Stimulated activated CD4-positive, alpha-beta T cell treated with anti-CD3 and anti-CD28 coated beads, Interleukin-12 subunit alpha, Interleukin-12 subunit beta, amount 100 ng/mL, for 24 hours (primary cell): Measurements from ENCODE around the gene FBXW7.

Experiments used
- DNase-seq, 2 experiments: peaks; one replicate each; pipeline ENCODE4 v3.0.0-alpha.2; 2020; ENCODE audit warnings: low read depth in 2 of 2

The FBXW7 gene

GRCh38 chr4:152427981-152428380, 107.9 kb downstream of the FBXW7 start:
- no peak for DNase-seq

DNA sequence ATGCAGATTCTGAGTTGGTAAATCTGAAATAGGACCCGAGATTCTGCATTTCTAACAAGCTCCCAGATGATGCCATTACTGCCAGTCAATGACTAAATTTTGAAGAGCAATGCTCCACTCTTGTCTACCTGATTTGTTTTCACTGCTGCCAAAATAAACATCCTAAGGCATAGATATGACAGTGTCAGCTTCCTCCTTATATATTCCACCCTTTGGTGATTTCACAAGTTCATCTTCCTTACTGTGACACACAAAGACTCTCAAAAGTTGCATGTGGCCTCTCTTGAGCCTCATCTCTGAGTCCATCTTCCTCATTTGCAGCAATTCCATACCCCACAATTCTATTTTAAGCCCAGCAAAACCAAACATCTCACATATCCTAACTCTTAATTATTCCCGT, 110.9 kb downstream of the FBXW7 start:
- no peak for DNase-seq

DNA sequence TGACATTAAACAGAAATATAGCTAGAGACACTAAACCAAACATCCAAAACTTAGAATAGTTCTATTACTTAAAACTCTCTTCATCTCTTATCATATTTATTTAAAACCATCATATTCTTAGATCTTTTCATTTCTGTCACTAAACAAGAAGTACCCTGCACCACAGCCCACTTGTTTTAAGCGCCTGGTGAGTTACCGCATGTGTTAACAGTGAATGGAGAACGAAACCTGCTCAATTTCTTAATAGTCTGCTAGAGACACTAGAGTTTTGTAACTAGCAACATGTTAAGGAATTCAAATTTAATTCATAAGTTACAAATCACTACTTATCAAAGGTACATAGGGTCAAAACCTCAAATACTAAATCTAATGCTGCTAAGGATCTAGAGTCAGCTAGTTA, 111.5 kb downstream of the FBXW7 start:
- DNase-seq, result no peak

DNA sequence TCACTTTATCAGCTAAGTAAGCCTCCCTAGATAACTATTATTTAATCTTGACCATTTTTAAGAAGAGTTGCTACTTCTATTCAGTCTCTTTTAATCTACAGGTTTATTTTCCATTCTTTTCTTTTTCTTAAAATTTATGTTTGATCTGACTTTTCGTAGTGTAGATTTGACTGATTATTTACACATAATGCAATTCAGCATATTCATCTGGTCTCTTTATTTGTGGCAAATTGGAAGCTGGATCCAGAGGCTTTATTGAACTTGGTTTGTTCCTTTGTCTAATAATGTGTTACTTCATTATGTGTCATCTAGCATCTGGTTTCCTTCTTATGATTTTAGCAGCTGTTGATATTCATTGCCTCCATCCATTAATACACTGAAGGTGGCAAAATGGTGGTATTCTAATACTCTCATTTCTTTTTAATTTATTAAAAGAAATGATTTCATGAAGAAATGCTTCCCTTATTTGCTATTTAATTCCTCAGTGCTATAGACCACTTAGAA, 113.0 kb downstream of the FBXW7 start:
- DNase-seq, result no peak

GRCh38 chr4:152421576-152421975, 114.3 kb downstream of the FBXW7 start:
- no peak for DNase-seq

DNA sequence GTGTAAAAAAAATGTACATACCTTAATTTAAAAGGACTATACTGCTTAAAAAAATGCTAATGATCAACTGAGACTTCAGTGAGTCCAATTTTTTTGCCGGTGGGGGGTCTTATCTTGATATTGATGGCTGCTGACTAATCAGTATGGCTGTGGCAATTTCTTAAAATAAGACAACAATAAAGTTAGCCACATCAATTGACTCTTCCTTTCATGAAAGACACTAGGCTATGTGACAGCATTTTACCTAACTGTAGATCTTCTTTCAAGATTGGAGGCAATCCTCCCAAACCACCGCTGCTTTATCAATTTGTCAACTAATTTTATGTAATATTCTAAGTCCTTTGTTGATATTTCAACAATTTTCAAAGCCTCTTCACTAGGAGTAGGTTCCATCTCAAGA, 116.1 kb downstream of the FBXW7 start:
- no peak for DNase-seq

GRCh38 chr4:152417673-152418072, 118.2 kb downstream of the FBXW7 start:
- no peak for DNase-seq

DNA sequence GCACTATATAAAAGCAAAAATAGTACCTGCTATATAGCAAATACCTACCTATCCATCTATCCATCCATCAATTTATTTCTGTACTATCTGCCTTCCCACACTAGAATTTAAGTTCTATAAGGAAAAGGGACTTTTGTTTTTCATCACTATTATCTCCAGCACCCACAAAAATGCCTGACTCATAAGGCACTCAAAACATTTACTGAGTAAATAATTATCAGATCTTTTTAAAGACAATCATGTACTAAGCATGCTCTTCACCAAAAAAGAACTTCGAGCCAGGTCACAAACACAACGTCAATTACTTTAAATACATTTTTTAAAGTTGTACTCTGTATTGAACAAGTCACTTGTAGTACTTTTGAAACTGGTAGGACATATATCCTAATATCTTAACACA, 119.9 kb downstream of the FBXW7 start:
- DNase-seq, result no peak

DNA sequence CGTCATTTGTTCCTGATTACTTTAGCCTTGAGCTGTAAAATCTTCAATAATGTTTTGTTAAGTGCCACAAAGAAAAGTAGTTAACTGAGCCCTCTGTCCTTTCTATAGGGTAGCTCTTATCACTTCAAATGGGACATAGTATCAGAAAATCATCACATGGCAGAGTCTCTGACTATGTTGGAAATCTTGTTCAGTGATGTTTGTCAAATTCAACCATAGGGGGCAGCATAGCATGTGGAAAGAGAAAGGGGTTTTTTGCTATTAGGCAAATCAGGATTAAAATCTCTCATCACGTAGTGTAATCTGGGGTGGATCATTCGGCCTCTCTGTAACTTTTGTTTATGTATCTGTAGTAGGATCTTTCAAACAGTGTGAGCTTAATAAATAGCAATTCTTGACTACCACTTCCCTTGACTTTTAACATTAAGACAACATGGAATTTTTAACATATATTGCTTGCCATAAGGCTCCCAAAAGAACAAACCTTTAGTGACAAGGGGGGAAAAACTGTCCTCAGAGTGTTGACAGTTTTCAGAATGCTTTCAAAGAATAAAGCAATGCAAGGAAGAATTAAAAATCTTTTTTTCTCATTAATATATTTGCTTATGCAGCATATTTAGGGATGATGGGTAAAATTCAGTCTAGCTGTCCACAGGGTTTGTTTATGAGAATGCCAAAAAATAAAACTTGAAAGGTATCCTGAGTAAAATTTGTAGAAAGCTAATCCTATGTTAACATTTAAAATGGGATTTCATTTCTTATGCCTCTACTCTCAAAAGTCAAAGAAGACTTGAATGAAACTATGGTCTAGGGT, 127.2 kb downstream of the FBXW7 start:
- no peak for DNase-seq

DNA sequence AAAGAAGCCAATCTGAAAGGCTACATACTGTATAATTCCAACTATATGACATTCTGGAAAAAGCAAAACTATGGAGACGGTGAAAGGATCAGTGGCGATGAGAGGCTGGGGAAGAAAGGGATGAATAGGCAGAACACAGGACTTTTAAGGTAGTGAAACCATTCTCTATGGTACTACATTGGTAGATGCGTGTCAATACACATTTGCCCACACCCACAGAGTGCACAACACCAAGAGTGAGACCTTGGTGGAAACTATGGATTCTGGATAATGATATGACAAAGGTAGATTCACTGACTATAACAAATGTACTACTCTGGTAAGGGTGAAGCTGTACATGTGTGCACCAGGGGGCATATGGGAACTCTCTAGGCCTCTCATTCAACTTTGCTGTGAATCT, 134.5 kb downstream of the FBXW7 start:
- no peak for DNase-seq

DNA sequence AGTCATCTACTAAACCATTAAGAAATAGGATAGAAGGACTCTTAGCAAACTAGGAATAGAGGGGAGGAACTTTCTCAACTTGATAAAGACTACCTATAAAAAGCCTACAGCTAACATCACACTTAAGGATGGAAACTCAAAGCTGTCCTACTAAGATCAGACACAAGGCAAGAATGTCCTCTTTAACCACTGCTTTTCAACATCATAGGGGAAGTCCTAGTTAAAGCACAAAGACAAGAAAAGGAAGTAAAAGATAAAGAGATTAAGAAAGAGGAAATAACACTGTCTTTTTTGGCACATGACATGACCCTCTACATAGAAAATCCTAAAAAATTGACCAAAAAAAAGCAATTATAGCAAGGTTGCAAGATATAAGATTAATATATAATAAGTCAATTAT, 136.6 kb downstream of the FBXW7 start:
- DNase-seq, result no peak

DNA sequence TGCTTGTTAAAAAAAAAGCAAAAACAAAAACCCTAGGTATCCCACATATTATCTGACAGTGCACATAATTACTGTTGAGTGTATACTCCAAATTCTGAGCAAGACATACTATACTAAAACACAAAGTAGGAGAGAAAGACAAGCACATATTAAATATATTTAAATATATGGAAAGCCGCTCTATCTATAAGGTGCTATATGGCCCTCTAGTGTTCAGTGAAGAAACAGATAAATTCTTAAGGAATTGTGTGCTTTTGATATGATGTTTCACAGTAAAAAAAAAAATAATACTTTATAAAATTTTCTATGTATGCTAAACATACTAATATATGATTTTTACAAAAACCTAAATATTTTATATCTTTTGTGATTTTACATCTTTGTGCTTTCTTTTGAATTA, 137.8 kb downstream of the FBXW7 start:
- no peak for DNase-seq

- no peak for DNase-seq
Observed at GRCh38 chr4:152394791-152395190, 141.1 kb downstream of the FBXW7 start.

DNA sequence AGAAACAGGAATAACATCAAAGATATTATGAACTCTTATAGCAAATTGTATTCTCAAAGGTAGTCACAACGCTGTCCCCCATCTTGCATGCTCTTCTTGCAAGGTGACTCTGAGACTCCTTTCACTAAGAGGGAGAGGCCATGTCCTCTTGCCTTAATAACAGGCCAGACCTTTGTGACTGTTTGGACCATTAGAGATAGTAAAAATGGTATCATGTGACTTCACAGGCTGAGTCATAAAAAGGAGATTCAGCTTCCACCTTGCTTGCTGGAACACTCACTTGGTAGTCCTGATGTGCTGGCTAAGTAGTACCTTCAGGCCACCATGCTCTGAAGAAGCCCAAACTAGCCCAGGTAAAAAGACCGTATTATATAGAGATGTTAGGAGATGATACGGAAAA, 143.8 kb downstream of the FBXW7 start:
- no peak for DNase-seq

- no peak for DNase-seq
Observed at GRCh38 chr4:152390216-152390615, 145.7 kb downstream of the FBXW7 start.

DNA sequence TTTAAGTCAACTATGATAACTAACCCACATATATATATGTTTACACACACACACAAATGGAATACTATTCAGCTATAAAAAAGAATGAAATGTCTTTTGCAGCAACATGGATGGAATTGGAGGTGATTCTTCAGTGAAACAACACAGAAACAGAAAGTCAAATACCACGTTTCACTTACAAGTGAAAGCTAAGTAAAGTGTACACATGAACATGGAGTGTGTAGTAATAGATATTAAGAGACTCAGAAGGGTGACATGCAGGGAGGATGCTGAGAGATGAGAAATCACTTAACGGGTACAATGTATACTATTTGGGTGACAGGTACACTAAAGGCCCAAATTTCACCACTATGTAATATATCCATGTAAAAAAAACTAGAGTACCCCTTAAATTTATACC, 146.5 kb downstream of the FBXW7 start:
- DNase-seq, result no peak

GRCh38 chr4:152385551-152385950, 150.3 kb downstream of the FBXW7 start:
- no peak for DNase-seq

DNA sequence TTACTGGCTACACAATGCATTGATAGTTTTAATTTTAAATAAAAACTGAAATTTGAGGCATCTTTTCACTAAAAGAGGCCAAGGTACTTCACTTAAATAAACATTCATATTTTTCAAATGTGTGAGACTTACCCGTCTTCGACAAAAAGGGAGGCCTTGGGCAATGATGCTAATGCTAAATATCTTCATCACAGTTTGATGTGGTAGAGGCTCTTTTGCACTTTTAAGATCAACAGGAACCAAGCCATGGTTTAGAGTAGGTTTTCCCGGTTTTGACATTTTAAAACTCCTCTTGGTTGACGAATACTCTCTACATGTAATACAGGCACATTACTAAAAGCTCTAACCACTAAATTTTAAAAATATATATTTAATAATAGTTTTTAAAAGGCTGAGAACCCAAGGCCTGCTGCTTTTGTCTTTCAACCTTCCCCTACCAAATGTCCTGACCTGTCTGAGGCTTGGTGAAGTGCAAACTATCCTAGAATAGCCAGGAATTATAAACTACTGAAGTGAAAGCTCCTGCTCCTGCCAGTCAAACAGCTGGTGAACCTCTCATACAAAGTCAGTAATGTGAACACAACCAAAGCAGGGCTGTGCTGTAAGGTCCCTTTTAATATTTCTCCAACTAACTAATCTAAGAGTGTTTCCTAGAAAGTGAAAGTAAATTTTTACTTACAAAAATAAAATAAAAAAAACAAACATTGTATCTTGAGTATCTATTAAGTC, 153.7 kb downstream of the FBXW7 start:
- DNase-seq, result no peak

- no peak for DNase-seq
Observed at GRCh38 chr4:152380919-152381318, 155.0 kb downstream of the FBXW7 start.

DNA sequence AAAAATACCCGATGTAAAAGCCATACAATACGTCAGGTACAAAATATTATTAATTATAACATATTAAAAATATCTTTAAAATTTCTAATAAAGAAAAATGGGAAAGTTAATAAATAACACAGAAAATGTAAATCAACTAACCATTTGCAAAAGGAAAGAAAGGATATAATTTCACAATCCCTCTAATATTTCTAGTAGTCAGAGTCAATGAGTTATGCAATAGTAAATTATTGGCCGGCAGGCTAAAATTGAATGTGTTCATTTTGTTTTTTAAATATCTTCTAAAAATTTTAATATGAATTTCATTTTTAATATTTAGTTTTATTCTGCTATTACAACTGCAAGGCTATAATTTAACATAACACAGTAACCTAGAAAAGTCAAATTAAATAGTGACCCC, 155.7 kb downstream of the FBXW7 start:
- DNase-seq, result no peak

DNA sequence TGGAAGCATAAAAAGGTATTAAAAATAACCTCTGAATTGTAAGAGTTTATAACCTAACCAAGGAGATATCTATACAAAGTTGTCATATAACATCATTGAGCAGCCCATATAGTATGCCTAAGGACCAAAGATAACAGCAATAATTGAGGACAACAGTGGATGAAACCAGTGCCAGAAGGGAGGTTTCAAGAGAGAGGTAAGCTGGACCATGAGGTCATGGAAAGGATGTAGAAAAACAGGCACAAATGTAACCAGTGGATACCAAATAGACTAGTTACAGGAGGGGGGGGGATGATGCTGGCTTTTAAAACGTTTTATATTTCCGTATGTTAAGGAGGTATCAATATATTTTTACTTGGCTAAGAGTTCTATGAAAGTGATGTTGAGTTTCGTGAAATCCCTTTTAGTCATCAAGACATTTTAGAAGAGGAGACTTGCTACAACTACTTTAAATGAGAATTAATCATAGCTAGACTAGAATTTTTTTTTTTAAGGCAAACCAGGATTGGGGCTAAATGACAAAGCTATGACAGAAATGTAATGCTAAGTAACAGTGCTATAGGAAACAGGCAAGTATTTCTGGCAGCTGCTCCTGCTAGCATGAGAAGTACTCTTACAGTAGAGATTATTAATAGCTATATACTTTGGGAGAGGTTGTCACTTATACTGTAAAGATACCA, 161.1 kb downstream of the FBXW7 start:
- DNase-seq, result no peak

DNA sequence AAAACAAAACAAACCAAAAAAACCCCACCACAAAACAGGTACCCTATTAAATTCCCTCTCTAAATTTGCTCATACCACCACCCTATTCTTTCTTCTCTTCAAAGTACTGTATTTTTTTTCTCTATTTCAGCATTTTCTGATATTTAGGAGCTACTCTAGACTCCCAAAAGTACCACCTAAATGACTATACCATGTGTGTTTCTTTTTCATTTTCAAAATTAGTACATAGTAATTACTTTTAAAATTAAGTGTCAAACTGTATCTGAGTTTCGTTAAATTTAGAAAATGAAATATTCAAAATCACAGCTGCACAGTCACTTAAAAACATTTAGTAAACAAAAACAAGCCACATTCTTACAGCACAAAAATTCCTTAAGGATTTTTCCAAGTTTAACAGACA, 161.7 kb downstream of the FBXW7 start:
- no peak for DNase-seq

DNA sequence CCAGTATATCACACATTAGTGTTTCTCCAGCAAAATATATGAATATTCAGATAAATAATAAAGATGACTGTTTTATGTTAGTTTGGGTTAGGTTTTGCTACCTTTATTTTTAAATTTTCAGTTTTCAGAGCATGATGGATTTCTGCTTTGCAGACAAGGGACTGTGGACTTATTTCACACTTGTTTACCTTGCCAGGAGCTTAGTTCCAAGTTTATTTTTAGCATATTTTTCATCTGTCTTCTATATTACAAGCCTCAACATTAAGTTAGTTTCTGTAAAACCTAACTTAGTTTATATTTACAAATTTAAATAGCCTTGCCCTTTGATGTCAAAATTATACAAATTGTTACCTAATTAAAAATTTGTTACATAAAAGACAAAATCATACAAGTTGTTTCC, 163.4 kb downstream of the FBXW7 start:
- no peak for DNase-seq
